ENCODE measurements around the gene ZNRF1.
"Not testable (repeated sequence)": the region's sequence is repeated elsewhere in the genome, so short reads cannot be mapped to it uniquely, and the experiment has no call there.

Gene ZNRF1

DNA sequence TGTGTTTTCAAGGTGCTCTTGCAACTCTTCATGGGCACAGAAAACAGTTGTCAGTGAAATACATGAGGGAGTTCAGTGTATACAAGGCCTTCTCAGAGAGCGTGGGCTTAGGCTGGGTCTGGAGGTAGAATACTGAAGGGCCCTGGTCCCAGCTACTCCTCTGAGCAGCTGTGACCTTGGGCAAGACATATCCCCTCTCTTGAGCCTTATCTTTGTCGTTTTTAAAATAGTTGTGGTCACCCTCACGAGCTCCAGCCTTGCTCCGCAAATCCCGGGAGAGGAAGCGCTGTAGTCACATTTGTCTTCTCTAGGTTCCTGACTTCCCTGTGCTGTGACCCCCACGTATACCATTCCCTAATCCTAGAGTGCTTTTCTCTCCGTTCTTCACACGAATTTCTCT, 3.6 kb downstream of the ZNRF1 start:
- DNase-seq = peak; percentile 59

DNA sequence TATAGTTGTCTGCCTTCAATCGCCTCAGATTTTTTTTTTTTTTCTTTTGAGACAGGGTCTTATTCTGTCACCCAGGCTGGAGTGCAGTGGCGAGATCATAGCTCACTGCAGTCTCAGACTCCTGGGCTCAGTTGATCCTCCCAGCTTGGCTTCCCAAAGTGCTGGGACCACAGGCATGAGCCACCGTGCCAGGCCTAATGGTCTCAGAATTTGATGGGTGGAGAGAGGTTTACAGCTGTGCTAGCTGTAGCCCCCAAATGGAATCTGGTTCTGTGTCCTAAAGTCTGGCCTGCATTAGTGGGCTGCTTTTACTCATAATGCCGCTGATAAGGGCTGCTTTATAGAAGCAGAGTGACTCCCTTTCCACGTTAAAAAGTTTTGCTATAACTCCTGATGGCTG, 5.1 kb downstream of the ZNRF1 start:
- no peak for DNase-seq

DNA sequence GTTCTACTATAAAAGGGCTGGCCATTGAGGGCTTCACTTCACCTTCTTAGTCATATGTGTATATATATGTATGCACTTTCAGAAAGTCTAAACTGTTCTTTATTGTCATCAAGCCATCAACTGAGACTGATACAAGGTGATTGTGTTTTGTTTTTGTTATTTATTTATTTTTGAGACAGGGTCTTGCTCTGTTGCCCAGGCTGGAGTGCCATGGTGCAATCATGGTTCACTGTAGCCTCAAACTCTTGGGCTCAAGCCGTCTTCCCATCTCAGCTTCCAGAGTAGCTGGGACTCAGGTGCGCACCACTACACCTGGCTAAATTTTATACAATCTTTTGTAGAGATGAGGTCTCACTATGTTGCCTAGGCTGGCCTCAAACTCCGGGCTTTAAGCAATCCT, 5.6 kb downstream of the ZNRF1 start:
- DNase-seq = peak; percentile 0

DNA sequence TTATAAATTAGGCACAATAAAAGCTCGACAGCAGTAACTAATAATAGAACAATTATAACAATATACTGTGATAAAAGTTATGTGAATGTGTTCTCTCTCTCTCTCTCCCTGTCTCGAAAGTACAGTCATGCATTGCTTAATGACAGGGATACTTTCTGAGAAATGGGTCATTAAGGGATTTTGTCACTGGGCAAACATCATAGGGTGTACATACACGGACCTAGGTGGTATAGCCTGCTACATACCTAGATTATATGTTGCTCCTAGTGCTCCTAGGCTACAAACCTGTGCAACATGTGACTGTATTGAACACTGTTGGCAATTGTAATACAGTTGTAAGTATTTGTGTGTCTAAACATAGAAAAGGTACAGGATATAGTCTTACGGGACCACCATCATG, 6.9 kb downstream of the ZNRF1 start:
- DNase-seq = peak; percentile 3

DNA sequence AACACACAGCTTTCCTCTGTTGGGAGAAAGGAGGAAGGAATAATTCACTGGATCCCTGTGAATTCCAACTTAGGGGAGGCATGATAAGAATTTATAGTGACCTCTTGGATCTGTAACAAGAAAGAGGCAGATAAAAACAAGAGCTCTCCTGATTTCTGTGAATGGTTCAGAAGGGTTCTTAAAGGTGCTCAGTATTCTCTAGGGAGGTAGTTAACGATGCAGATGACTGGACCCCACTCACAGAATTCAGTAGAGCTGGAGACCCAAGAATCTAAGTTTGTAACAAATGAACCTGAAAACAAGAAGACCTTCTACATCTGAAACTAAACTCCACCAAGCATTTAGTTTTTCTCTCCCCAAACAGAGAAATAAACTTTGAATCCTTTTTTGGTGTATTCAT, 8.6 kb downstream of the ZNRF1 start:
- DNase-seq = no peak

DNA sequence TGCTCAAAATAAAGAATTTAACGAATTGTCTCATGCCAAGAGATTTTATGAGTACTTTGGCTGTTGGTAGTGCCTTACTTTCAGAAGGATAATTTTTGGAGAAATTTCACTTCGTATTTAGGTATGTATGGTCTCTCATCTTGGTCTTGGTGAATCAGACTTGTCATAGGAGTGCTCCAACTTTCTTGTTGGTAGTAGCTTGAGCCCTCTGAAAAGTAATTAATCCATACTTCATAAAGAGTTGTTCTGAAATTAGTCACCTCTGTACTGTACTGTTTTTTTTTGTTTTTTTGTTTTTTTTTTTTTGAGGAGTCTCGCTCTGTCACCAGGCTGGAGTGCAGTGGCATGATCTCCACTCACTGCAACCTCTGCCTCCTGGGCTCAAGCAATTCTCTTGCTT, 11.6 kb downstream of the ZNRF1 start:
- DNase-seq = no peak

DNA sequence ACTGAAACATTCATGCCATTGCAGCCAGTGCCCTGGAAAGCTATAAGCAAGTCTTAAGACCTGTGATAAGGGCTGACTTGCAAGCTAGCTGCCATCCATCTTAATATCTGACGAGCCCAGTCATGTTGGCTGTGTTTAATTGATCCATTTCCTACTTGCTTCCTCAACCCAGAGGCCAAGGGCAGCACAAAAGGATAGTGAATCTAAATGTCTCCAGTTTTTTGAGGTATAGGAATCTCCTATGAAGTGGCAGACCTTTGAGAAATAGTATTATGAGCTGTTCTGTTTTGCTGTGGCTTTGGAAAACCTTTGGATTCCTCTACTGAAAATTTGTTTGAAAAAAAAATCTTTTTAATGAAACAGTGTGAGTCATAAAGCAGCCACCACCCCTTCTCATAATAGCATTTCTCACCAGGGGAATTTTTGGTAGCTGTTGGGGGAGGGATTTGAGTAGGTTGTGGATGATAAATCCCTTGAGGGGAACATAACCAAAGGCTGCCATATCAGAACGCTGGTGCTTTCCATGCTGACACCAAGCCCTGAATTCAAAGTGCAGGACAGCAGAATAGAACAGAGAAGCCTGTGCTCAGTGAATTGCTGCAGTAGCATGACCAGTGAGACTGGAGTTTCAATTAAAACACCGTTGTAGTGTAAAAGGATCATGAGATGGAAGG, 12.9 kb downstream of the ZNRF1 start:
- peak; percentile 74 for DNase-seq

DNA sequence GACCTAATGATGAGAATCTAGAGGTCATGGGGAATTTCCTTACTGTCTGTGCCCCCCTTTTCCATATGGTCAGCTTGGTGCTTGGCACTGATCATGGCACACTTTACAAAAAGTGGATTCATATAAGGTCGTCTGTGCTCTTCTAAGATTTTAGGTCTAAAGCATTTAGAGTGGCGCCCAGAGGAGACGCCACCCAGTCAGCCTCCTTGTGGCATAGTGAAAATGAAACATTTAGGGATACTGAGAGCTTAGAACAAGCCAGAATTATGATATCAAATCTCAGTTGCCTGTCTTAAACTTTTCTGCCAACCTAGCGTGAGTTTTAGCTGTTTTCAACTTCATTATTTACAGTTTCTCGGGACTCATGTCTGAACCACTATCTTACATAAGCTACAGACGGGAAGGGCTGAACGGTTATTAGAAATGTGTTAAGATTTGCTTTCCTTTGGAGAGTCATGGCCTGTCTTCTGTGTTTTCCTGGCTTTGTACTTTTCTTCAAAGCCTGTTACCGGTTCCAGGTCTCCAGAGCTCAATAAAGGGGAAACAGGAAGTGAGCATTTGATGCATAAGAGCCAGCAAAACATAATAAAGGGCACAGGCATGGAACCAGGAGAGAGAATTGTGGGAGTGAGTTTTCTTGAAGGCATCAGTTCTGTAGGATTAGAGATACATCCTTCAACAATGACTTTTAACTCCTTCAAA, 13.7 kb downstream of the ZNRF1 start:
- no peak for DNase-seq

DNA sequence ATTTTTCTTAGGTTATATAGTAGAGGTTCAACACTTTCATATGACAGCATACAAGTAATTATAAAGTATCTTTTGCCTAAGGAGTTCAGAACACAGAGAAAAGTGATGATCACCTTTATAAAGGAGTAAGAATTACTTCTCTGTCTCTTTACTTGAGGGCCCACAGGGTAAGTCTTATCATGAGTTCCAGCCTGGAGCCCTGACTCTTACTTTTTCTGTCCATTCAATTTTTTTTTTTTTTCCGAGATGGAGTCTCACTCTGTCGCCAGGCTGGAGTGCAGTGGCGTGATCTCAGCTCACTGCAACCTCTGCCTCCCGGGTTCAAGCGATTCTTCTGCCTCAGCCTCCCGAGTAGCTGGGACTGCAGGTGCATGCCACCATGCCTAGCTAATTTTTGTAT, 14.3 kb downstream of the ZNRF1 start:
- DNase-seq = peak; percentile 51

DNA sequence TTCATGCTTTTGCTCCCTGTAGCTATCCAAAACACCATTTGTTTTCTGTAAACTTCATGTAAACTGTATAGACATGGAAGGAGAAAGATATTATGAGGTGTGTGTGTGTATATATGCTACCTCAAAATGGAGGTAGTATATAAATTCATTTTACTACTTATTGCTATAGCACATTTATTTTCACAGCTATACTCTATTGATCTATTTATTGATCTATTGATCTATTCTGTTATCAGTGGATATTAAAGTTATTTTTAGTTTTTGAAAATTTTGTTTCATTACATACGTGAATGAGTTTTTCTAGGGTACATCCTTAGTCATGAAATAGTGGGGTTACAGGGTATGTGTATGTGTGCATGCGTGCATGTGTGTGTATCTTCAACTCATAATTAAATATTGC, 15.5 kb downstream of the ZNRF1 start:
- DNase-seq = no peak

DNA sequence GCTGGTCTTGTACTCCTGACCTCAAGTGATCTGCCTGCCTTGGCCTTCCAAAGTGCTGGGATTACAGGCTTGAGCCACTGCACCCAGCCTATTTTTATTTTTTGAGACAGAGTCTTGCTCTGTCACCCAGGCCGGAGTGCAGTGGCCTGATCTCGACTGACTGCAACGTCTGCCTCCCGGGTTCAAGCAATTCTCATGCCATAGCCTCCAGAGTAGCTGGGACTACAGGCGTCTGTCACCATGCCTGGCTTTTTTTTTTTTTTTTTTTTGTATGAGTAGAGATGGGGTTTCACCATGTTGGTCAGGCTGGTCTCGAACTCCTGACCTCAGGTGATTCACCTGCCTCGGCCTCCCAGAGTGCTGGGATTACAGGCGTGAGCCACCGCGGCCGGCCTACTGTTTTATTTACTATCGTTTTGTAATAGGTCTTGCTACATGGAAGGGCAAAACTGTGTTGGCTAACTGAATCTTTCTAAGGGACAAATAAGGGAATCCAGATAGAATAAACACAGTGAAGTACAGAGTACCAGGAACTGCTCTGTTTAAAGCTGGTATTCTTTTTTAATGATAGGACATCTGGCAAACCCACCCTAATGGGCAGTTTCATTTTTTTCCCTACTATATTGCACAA, 17.7 kb downstream of the ZNRF1 start:
- not testable (repeated sequence) for DNase-seq

DNA sequence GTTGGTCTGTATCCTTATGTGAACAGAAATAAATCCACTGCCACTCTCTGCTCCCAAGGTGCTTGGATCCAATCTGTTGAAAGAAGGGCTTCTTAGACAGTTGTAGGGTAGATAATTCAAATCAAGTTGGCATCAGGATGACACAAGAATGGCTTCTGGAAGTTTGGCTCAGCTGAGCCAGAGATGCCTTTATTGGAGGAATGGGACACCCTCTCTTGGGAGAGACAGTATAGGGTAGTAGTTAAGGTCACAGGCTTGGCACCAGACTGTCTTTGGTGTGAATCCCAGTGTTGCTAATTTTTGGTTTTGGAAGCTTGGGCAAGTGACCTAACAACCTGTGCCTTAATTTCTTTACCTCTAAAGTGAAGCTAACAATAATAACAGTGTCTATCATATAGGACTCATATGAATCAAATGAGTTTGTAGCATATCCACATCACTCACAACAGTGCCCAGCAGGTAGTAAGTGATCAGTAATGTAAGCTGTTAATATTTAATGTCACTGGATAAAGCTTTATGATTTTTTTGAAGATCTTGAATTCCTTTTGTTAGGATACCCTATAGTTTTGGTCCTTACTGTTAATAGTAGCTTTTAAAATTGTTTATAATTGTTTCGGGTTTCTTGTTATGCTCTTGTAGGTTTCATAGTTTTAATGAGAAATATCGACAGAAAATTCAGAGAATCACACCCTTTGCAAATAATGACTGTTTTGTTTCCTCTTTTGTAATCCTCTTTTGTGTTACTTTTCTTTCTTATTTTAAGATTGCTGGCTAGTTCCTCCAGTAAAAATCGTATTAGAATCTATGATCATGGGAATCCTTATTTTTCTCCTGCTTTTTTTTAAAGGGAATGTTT, 19.1 kb downstream of the ZNRF1 start:
- DNase-seq = no peak

DNA sequence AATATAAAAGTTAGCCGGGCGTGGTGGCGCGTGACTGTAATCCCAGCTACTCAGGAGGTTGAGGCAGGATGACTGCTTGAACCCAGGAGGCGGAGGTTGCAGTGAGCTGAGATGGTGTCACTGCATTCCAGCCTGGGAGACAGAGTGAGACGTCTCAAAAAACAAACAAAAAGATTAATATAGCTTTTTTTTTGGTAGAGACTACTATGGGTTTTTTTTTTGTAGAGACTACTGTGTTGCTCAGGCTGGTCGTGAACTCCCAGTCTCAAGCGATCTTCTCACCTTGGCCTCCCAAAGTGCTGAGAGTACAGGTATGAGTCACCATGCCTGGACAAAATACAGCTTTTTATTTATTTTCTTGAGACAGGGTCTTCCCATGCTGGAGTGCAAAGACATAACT, 20.2 kb downstream of the ZNRF1 start:
- DNase-seq = no peak

DNA sequence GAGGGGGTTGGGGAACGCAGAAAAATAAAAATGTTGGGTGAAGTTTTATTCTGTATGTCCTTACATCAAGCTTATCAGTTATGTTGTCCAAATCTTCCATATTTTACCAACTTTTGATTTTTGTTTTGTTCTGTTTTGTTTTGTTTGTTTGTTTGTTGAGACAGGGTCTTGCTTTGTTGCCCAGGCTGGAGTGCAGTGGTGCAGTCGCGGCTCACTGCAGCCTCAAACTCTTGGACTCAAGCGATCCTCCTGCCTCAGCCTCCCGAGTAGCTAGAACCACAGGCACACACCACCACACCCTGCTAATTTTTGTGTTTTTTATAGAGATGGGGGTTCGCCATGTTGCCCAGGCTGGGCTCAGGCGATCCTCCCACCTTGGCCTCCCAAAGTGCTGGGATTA, 20.8 kb downstream of the ZNRF1 start:
- no peak for DNase-seq

DNA sequence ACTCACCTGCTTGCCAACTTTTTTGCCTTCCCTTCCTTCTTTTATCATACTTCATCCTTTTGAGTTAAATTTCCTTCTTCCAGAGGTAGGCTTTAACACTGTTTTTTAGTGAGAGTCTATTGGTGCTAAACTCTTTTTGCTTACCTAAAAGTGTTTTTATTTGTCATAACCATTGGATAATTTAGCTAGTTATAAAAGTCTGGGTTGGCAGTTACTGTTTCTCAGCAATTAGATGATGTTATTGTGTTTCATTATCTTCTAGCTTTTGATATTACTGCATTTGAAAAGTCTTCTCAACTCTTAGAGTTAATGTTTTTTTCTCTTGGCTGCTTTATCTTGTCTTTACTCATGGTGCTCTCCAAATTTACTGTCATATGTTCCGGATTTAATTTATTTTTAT, 22.6 kb downstream of the ZNRF1 start:
- DNase-seq = no peak

DNA sequence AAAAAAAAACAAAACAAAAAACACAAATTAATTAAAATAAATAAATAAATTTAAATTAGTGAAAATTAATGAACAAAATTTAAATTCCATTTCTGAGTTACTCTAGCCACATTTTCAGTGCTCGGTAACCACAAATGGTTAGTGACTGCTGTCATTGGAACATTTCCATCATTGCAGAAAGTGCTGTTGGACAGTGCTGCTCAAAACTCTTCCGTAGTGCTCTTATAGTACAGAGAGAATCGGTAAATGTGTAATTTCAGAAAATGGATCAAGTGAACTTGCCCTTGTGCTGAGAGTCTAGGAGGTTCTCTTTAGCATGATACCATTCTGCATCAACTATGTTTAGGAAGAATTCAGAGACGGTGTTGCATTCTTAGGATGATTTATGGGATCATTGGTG, 23.7 kb downstream of the ZNRF1 start:
- no peak for DNase-seq

DNA sequence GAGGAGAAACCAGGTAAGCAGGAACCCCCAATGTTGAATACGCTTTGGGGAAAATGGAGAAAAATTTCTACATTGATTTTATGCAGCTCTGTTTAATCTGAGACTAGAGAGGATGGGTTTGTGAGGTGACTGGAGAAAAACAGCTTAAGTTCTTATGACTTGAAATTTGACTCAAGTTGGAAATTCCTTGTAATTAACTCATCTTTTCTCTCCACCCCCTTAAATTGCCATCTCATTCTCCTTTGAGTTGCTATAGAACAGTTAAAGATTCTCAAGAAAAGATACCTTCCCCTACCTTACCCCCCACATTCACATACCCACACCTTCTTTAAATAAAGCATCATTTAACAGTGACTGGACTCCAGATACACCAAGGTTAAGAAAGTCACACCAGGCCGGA, 24.2 kb downstream of the ZNRF1 start:
- no peak for DNase-seq

DNA sequence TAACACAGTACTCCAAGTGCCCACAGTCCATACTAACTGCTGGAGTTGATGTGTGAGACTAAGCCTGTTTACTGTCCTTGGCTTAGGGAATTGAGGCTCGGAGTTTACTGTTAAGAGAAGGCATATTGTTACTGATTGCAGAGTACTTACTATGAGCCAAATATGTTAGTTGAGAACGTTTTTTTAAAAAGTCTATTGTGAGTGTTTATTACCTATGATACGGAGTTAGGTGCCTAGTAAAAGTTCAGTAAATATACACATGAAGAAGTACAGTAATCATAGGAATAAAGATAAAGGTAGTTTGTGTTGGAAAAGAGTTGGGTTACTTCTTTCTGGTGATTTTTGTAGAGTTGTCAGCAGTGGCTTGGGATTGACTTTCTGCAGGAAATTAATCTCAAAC, 25.4 kb downstream of the ZNRF1 start:
- no peak for DNase-seq

DNA sequence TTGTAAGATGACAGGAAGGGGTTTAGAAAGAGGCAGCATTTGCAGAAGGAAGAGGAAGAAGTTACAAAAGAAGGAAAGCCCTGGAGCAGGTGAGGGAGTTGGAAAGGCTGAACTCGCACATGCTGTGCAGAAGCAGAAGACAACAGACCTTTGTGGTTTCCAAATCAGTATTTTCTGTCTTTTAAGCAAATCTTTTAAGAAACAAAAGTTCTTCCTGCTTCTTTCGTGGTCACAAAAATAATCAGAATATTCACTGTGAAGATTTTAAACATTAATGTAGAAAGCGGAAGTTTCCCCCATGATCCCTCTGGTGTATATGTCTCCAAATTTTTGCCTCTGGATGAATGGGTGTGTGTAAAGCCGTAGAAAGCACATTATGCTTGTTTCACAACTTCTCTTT, 25.8 kb downstream of the ZNRF1 start:
- peak; percentile 57 for DNase-seq

DNA sequence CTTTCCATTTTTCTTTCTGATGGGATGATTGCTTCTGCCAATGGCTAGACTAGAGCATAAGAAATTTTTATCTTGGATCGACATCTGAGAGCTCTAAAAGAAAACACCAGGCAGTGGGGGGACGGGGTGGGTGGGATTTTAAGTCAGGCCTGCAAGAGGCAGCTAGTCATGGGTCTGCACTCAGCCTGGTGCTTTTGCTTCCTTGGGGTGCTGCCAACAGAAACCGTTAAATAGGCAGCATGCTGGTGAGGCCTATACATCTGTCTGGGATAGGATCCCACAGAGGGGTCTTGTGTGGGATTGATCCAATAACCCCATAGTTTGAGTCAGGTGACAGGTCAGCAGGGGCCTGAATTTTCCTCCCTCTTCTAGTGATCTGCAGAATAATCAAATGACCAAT, 26.9 kb downstream of the ZNRF1 start:
- peak; percentile 78 for DNase-seq

DNA sequence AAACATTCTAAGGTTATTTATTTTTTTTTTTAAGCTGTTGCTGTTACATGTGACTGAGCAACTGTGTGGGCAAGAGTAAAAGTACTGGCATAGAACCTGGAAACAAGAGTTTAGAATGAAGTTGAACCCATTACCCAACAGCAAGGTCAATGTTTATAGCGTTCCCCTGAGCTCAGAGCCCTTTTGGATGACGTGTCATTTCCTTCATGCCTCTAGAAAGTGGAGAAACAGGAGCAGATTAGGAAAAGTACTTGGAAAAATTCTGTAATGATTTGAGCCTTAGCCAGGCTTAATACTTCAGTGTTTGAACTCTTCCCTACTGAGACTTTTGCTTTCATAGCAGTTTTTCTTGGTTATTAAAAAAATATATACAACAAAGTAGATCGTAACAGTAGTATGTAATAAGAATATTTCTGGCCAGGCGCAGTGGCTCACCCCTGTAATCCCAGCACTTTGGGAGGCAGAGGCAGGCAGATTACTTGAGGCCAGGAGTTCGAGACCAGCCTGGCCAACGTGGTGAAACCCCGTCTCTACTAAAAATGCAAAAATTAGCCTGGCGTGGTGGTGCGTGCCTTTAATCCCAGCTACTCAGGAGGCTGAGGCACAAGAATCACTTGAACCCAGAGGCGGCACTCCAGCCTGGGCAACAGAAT, 27.5 kb downstream of the ZNRF1 start:
- not testable (repeated sequence) for DNase-seq

DNA sequence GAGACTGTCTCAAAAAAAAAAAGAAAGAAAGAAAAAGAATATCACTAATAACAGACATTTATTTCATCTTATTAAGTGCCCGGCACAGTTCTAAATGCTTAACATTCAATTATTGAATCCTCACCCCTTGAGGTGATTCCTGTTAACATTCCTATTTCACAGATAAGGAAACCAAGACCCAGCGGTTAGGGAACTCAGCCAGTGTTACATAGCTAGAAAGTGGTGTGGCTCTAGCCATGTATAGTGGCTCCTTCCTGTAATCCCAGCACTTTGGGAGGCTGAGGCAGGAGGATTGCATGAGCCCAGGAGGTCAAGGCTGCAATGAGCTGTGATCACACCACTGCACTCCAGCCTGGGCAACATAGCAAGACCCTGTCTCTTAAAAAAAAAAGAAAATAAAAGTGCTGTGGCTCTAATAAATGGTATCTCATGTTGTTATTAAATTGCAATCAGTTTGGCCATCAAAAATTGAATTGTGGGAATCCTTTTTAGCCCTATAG, 28.1 kb downstream of the ZNRF1 start:
- no peak for DNase-seq

Data from hematopoietic multipotent progenitor cell treated with erythropoietin and hydrocortisone succinate and interleukin-3 and kit ligand, for 6 days (in vitro differentiated cells).